MM.1S (cell line): Measurements from ENCODE around the gene KCTD17.

Source experiments
- DNase-seq: peaks from one replicate; pipeline ENCODE4 v3.0.0-alpha.2; 2015
- H2AFZ ChIP-seq: fragments of 300-600 bp; sonication (generic); 2 replicates; pipeline ENCODE4 v1.6.0; 2016; ENCODE audit warnings: antibody characterized with exemption, low read length
- H3F3A ChIP-seq: fragments of 300-600 bp; sonication (generic); 2 replicates; pipeline ENCODE4 v1.6.1; 2016; ENCODE audit warnings: mild to moderate bottlenecking, antibody characterized with exemption, low read length, moderate library complexity, mixed read lengths; ENCODE audit not compliant: insufficient read depth
- H3K27ac ChIP-seq: fragments of 300-600 bp; sonication (generic); 2 replicates; pipeline ENCODE4 v1.5.1; 2016; ENCODE audit warnings: mild to moderate bottlenecking, low read length
- H3K27me3 ChIP-seq: fragments of 300-600 bp; sonication (generic); replicated peaks from 2 replicates; pipeline ENCODE4 v1.6.0; 2016; ENCODE audit warnings: low read length; ENCODE audit not compliant: insufficient read depth
- H3K36me3 ChIP-seq: fragments of 300-600 bp; sonication (generic); replicated peaks from 2 replicates; pipeline ENCODE4 v1.6.1; 2016; ENCODE audit warnings: mild to moderate bottlenecking, low read length, mixed read lengths; ENCODE audit not compliant: insufficient read depth
- H3K4me1 ChIP-seq: fragments of 300-600 bp; sonication (generic); 2 replicates; pipeline ENCODE4 v1.6.1; 2016; ENCODE audit warnings: low read length, mixed read lengths
- H3K4me2 ChIP-seq: fragments of 300-600 bp; sonication (generic); 2 replicates; pipeline ENCODE4 v1.6.0; 2016; ENCODE audit warnings: low read depth, low read length
- H3K4me3 ChIP-seq: fragments of 300-600 bp; sonication (generic); 2 replicates; pipeline ENCODE4 v1.5.1; 2016; ENCODE audit warnings: low read length, mixed read lengths
- H3K79me2 ChIP-seq: fragments of 300-600 bp; sonication (generic); 2 replicates; pipeline ENCODE4 v1.6.1; 2016; ENCODE audit warnings: mixed run types, low read length, mixed read lengths
- H3K9ac ChIP-seq: fragments of 300-600 bp; sonication (generic); 2 replicates; pipeline ENCODE4 v1.6.1; 2016; ENCODE audit warnings: low read length, mixed read lengths
- H3K9me2 ChIP-seq: fragments of 300-600 bp; sonication (generic); replicated peaks from 2 replicates; pipeline ENCODE4 v1.6.1; 2016; ENCODE audit warnings: mild to moderate bottlenecking, low read length, mixed read lengths; ENCODE audit not compliant: insufficient read depth
- H3K9me3 ChIP-seq: fragments of 300-600 bp; sonication (generic); replicated peaks from 2 replicates; pipeline ENCODE4 v1.6.1; 2016; ENCODE audit warnings: mild to moderate bottlenecking, low read length, mixed read lengths; ENCODE audit not compliant: insufficient read depth
- H4K20me1 ChIP-seq: fragments of 300-600 bp; sonication (generic); 2 replicates; pipeline ENCODE4 v1.6.1; 2016; ENCODE audit warnings: mild to moderate bottlenecking, low read length, moderate library complexity, mixed read lengths; ENCODE audit not compliant: insufficient read depth
- CTCF ChIP-seq: fragments of 300-600 bp; sonication (generic); IDR thresholded peaks from 2 replicates; pipeline ENCODE4 v1.5.1; 2016; ENCODE audit warnings: antibody characterized with exemption, low read length, mixed read lengths
- EZH2 ChIP-seq: fragments of 300-600 bp; sonication (generic); optimal IDR thresholded peaks from 2 replicates; pipeline ENCODE3; 2017; ENCODE audit warnings: low read depth, mild to moderate bottlenecking, antibody characterized with exemption, low read length, mixed read lengths
- EZH2phosphoT487 ChIP-seq: fragments of 300-600 bp; sonication (generic); IDR thresholded peaks from 2 replicates; pipeline ENCODE4 v1.6.1; 2018; ENCODE audit warnings: antibody characterized with exemption, low read length

Gene KCTD17

GRCh38 chr22:37014835-37015586 lies 36.5 kb upstream of the KCTD17 start:
- TF ChIP-seq EZH2phosphoT487 (no peak), CTCF (no peak), EZH2 (no peak)
- H3K9me2 ChIP-seq: no peaks in the 10 kb centered on the region
- no peaks in the 10 kb centered on the region for H4K20me1 ChIP-seq
- H3K36me3 ChIP-seq: no peaks in the 10 kb centered on the region
- H2AFZ ChIP-seq: no peak overlapping the region
- no peak for DNase-seq
- H3K79me2 ChIP-seq: peaks cover 4% of the 10 kb centered on the region; the same call in 1 of the 2 replicates
- H3K4me2 ChIP-seq: no peak overlapping the region
- H3K27me3 ChIP-seq: no peaks in the 10 kb centered on the region
- H3K4me3 ChIP-seq: no peak overlapping the region
- H3K27ac ChIP-seq: no peak overlapping the region
- no peak overlapping the region for H3K9ac ChIP-seq
- H3K4me1 ChIP-seq: no peaks in the 10 kb centered on the region
- H3K9me3 ChIP-seq: no peaks in the 10 kb centered on the region
- no peaks in the 10 kb centered on the region for H3F3A ChIP-seq

GRCh38 chr22:37015587-37015878 lies 36.0 kb upstream of the KCTD17 start:
- H3K4me1 ChIP-seq: no peaks in the 10 kb centered on the region
- H3K4me2 ChIP-seq: no peak overlapping the region
- no peaks in the 10 kb centered on the region for H4K20me1 ChIP-seq
- TF ChIP-seq EZH2 (no peak), CTCF (no peak), EZH2phosphoT487 (no peak)
- no peaks in the 10 kb centered on the region for H3K9me3 ChIP-seq
- H3K27ac ChIP-seq: no peak overlapping the region
- peaks cover 9% of the 10 kb centered on the region; the same call in 1 of the 2 replicates for H3K79me2 ChIP-seq
- H3K9me2 ChIP-seq: no peaks in the 10 kb centered on the region
- no peaks in the 10 kb centered on the region for H3K36me3 ChIP-seq
- H3K9ac ChIP-seq: no peak overlapping the region
- no peak overlapping the region for H3K4me3 ChIP-seq
- H3F3A ChIP-seq: no peaks in the 10 kb centered on the region
- H2AFZ ChIP-seq: no peak overlapping the region
- H3K27me3 ChIP-seq: no peaks in the 10 kb centered on the region
- no peak for DNase-seq

- H3K27ac ChIP-seq: no peak overlapping the region
- no peaks in the 10 kb centered on the region for H3K36me3 ChIP-seq
- no peak for DNase-seq
- H3K27me3 ChIP-seq: no peaks in the 10 kb centered on the region
- H2AFZ ChIP-seq: no peak overlapping the region
- no peaks in the 10 kb centered on the region for H4K20me1 ChIP-seq
- no peaks in the 10 kb centered on the region for H3K9me2 ChIP-seq
- H3K4me1 ChIP-seq: no peaks in the 10 kb centered on the region
- no peak overlapping the region for H3K4me3 ChIP-seq
- no peak overlapping the region for H3K4me2 ChIP-seq
- H3K79me2 ChIP-seq: peaks cover 9% of the 10 kb centered on the region; the same call in 1 of the 2 replicates
- no peaks in the 10 kb centered on the region for H3K9me3 ChIP-seq
- TF ChIP-seq EZH2: no peak
- TF ChIP-seq EZH2phosphoT487: no peak
- TF ChIP-seq CTCF: no peak
- no peak overlapping the region for H3K9ac ChIP-seq
- no peaks in the 10 kb centered on the region for H3F3A ChIP-seq
These were observed 35.2 kb upstream of the KCTD17 start for GRCh38 chr22:37016134-37016910.
